GM12878 (cell line): ENCODE data around the gene TDRD12. TPM values are rescaled to one million over a fixed set of nuclear protein-coding genes. Genes with fewer than 3 reads are reported as not detected.

Source experiments
- ATAC-seq: fragments of 200-7000 bp; cut with Tn5 transposase; 3 replicates; pipeline ENCODE4 v1.9.1; 2020; ENCODE audit warnings: mild to moderate bottlenecking, moderate library complexity
- BruUV-seq: library from RNA; stranded (reverse); fragments of 400-500 nt; replicated peaks from 2 replicates; lab custom pipeline; 2021; lab: Mats Ljungman, UMichigan
- CTCF ChIA-PET: fragments of 300-600 bp; sonication (Branson Sonifier 250); formaldehyde crosslinking; extraction: SDS; loops from one replicate; lab custom pipeline; 2021; ENCODE audit warnings: inconsistent platforms; lab: Yijun Ruan, JAX
- POLR2A ChIA-PET: fragments of 350-600 bp; formaldehyde crosslinking; extraction: SDS; loops from one replicate; lab custom pipeline; 2021; ENCODE audit warnings: inconsistent platforms; lab: Charles Lee
- RAD21 ChIA-PET: fragments of 300-600 bp; sonication (Branson Sonifier 250); formaldehyde crosslinking; loops from one replicate; lab custom pipeline; 2023; ENCODE audit warnings: antibody characterized with exemption; ENCODE audit not compliant: unreplicated experiment; lab: Charles Lee
- SMC1A ChIA-PET: fragments of 300-600 bp; sonication (Branson Sonifier 250); formaldehyde crosslinking; loops from one replicate; lab custom pipeline; 2023; ENCODE audit not compliant: unreplicated experiment, uncharacterized antibody; lab: Charles Lee
- DNase-seq: peaks from one replicate; pipeline ENCODE4 v3.0.0-alpha.2; 2011; ENCODE audit warnings: low read depth, low spot score
- FAIRE-seq: peaks from 3 replicates; lab custom pipeline; 2011; peaks lifted over from hg19 to GRCh38; lab: Jason Lieb, UNC
- H2AFZ ChIP-seq: 2 replicates; pipeline ENCODE4 v1.6.0; 2011; ENCODE audit warnings: low read depth, low read length, control low read depth; ENCODE audit not compliant: control insufficient read depth
- H3K27ac ChIP-seq: 2 replicates; pipeline ENCODE4 v1.5.1; 2011; ENCODE audit warnings: control low read depth; ENCODE audit not compliant: control insufficient read depth, insufficient read depth
- H3K27me3 ChIP-seq, 2 experiments: replicated peaks in 1 of 2; 2 replicates each; pipeline versions ENCODE4 v1.6.0 to v1.6.1; 2011; ENCODE audit warnings: low read length in 1 of 2; ENCODE audit not compliant: control insufficient read depth in 2 of 2, insufficient read depth in 2 of 2
- H3K36me3 ChIP-seq, 2 experiments: 2 replicates each; pipeline ENCODE4 v1.5.1; 2011; ENCODE audit warnings: low read length in 1 of 2; ENCODE audit not compliant: control insufficient read depth in 2 of 2, insufficient read depth in 2 of 2
- H3K4me1 ChIP-seq: 2 replicates; pipeline ENCODE4 v1.6.1; 2011; ENCODE audit warnings: mild to moderate bottlenecking, low read length, moderate library complexity, mixed read lengths; ENCODE audit not compliant: control insufficient read depth, insufficient read depth
- H3K4me2 ChIP-seq: 2 replicates; pipeline ENCODE4 v1.6.0; 2011; ENCODE audit warnings: control low read depth; ENCODE audit not compliant: control insufficient read depth, insufficient read depth
- H3K4me3 ChIP-seq: fragments of 200-600 bp; sonication (generic); 2 replicates; pipeline ENCODE4 v1.5.1; 2016
- H3K79me2 ChIP-seq: 2 replicates; pipeline ENCODE4 v1.6.0; 2011; ENCODE audit warnings: low read length; ENCODE audit not compliant: control insufficient read depth, insufficient read depth
- H3K9ac ChIP-seq: 2 replicates; pipeline ENCODE4 v1.8.0; 2011; ENCODE audit warnings: low read length, control low read depth, mixed read lengths; ENCODE audit not compliant: control insufficient read depth, insufficient read depth
- H3K9me3 ChIP-seq: replicated peaks from 3 replicates; pipeline ENCODE4 v1.5.1; 2011; ENCODE audit warnings: mild to moderate bottlenecking, low read length; ENCODE audit not compliant: control insufficient read depth, insufficient read depth
- H4K20me1 ChIP-seq: 2 replicates; pipeline ENCODE4 v1.6.0; 2011; ENCODE audit not compliant: control insufficient read depth, insufficient read depth
- CEBPB ChIP-seq, 2 experiments: fragments of 150-350 bp in 1 of 2; IDR thresholded peaks; 2 replicates each; pipeline ENCODE4 v1.6.1; 2012 to 2014; ENCODE audit warnings: low read depth in 2 of 2, low read length in 2 of 2, borderline replicate concordance in 1 of 2, inconsistent platforms in 1 of 2
- EED ChIP-seq: sonication (generic); IDR thresholded peaks from 2 replicates; pipeline ENCODE4 v1.6.1; 2016; ENCODE audit warnings: antibody characterized with exemption, low read depth
- HSF1 ChIP-seq: fragments of 150-350 bp; IDR thresholded peaks from 2 replicates; pipeline ENCODE4 v1.6.1; 2014; ENCODE audit warnings: mild to moderate bottlenecking, low read depth, low read length
- NR2C1 ChIP-seq: fragments of 450-650 bp; IDR thresholded peaks from 2 replicates; pipeline ENCODE4 v1.6.1; 2017; ENCODE audit warnings: antibody characterized with exemption, mild to moderate bottlenecking, moderate library complexity
- NR2F1 ChIP-seq: fragments of 450-650 bp; conservative IDR thresholded peaks from 2 replicates; pipeline ENCODE4 v1.6.1; 2017; ENCODE audit warnings: mild to moderate bottlenecking
- RAD21 ChIP-seq: IDR thresholded peaks from 2 replicates; pipeline ENCODE4 v1.6.1; 2011; ENCODE audit warnings: mild to moderate bottlenecking, low read depth, low read length, moderate library complexity; ENCODE audit not compliant: insufficient read depth
- RFX5 ChIP-seq: IDR thresholded peaks from 2 replicates; pipeline ENCODE4 v1.6.1; 2011; ENCODE audit warnings: low read depth, low read length, improper control_type of control experiment
- SIN3A ChIP-seq: IDR thresholded peaks from 2 replicates; pipeline ENCODE4 v1.6.1; 2012; ENCODE audit warnings: low read depth, low read length, improper control_type of control experiment
- ZNF384 ChIP-seq: IDR thresholded peaks from 2 replicates; pipeline ENCODE4 v1.6.1; 2012; ENCODE audit warnings: low read depth, mild to moderate bottlenecking, low read length, improper control_type of control experiment, borderline replicate concordance
- WGBS: methylation state at CpG from one replicate; pipeline ENCODE4 v1.1.6; 2016; ENCODE audit warnings: low lambda C conversion rate; ENCODE audit not compliant: insufficient replicate concordance, insufficient coverage; ENCODE audit errors: missing lambda C conversion rate; 5-methylcytosine and 5-hydroxymethylcytosine counted together
- in situ Hi-C: fragments of 300-500 bp; cut with MboI; formaldehyde crosslinking; loops from 9 replicates; pipeline ENCODE4 v1.14.3; 2018; ENCODE audit warnings: mixed read lengths
- intact Hi-C: fragments of 100-400 bp; cut with micrococcal nuclease; formaldehyde crosslinking; loops from one replicate; pipeline ENCODE4 v1.14.2; 2022; ENCODE audit not compliant: unreplicated experiment
- polyA plus RNA-seq, 11 experiments: library from polyadenylated mRNA; depleted of rRNA in 4 of 11; unstranded in 6 of 11; stranded (reverse) in 5 of 11; fragments of >200 nt; fragmentation: Nextera tagmentation in 4 of 11; fragmentation: Illumina TruSeq in 1 of 11; extraction: Ambion mirVana in 4 of 11; extraction: Trizol in 1 of 11; gene quantifications; 1 replicate in 1 of 11; 2 replicates in 10 of 11; pipeline versions ENCODE4 v1.2.1 to v1.2.3, GENCODE V29; 2011 to 2016; ENCODE audit warnings: inconsistent platforms in 2 of 11, missing spikeins in 2 of 11, low read depth in 1 of 11
- total RNA-seq, 4 experiments: library from RNA; depleted of rRNA in 3 of 4; stranded (reverse); fragments of >200 nt in 3 of 4; fragmentation: Illumina TruSeq in 1 of 4; extraction: Trizol in 1 of 4; gene quantifications; 2 replicates each; pipeline versions ENCODE4 v1.2.1 to v1.2.3, GENCODE V29; 2013 to 2021

Gene TDRD12
- total and polyA plus RNA-seq, 10 of the 15 experiments (the other 5 are each of a cell fraction or from before 2014, with no cell fraction given) = 0.08 to 0.15 TPM; not detected in 8

- CTCF ChIA-PET = no interaction called here
- POLR2A ChIA-PET = no interaction called here
- H3K4me2 ChIP-seq = no peak overlapping the region
- H3K9ac ChIP-seq = no peak overlapping the region
- no peaks in the 10 kb centered on the region for H3K36me3 ChIP-seq
- H3K9me3 ChIP-seq = no peaks in the 10 kb centered on the region
- peaks cover 0 to 3% of the 10 kb centered on the region in 2 experiments; a peak in 1 of 4 replicates for H3K27me3 ChIP-seq
- FAIRE-seq (no peak), ATAC-seq (no peak), DNase-seq (no peak)
- SMC1A ChIA-PET = no interaction called here
- BruUV-seq = no TSS peak
- H2AFZ ChIP-seq = no peak overlapping the region
- H3K4me1 ChIP-seq = peaks cover 6% of the 10 kb centered on the region; the same call in 1 of the 2 replicates
- TF ChIP-seq NR2C1 = no peak
- no peak for TF ChIP-seq ZNF384
- no peak for TF ChIP-seq EED
- TF ChIP-seq CEBPB (IDR thresholded peaks at IDR 0.05; ENCODE audit: borderline replicate concordance in 1 of 2, low read depth in 2 of 2, low read length in 2 of 2) = no peak
- TF ChIP-seq SIN3A = no peak
- TF ChIP-seq NR2F1 = no peak
- TF ChIP-seq RAD21 = no peak
- no peak for TF ChIP-seq RFX5
- TF ChIP-seq HSF1 = no peak
- in situ Hi-C loops = no loop called here
- H3K4me3 ChIP-seq = no peak overlapping the region
- no peaks in the 10 kb centered on the region for H3K79me2 ChIP-seq
- H4K20me1 ChIP-seq = no peaks in the 10 kb centered on the region
- WGBS = 32% methylated on average over 17 of the region's 17 CpGs
- no peak overlapping the region for H3K27ac ChIP-seq
- intact Hi-C loops = no loop called here
- RAD21 ChIA-PET = no interaction called here
Measured at GRCh38 chr19:32817569-32818476, 98.3 kb downstream of the TDRD12 start.
